IMR-90 (cell line): Measurements from ENCODE around the gene ATXN7L2.
A peak's percentile ranks its signal among the peaks of the same experiment; 100 is the strongest.

Source experiments
- CEBPB ChIP-seq: IDR thresholded peaks from 2 replicates; pipeline ENCODE4 v1.6.1; 2012; ENCODE audit warnings: low read depth, low read length, improper control_type of control experiment
- CHD1 ChIP-seq: IDR thresholded peaks from 2 replicates; pipeline ENCODE4 v1.6.1; 2012; ENCODE audit warnings: low read depth, low read length, improper control_type of control experiment
- CTCF ChIP-seq: conservative IDR thresholded peaks from 2 replicates; pipeline ENCODE4 v1.5.1; 2012; ENCODE audit warnings: mild to moderate bottlenecking, low read depth, low read length, improper control_type of control experiment
- FOS ChIP-seq: fragments of 150-350 bp; IDR thresholded peaks from 2 replicates; pipeline ENCODE4 v1.6.1; 2016; ENCODE audit warnings: low read depth, low read length
- MXI1 ChIP-seq: IDR thresholded peaks from 2 replicates; pipeline ENCODE4 v1.6.1; 2012; ENCODE audit warnings: low read depth, mild to moderate bottlenecking, low read length, moderate library complexity, borderline replicate concordance
- POLR2A ChIP-seq: IDR thresholded peaks from 2 replicates; pipeline ENCODE4 v1.6.1; 2012; ENCODE audit warnings: mild to moderate bottlenecking, low read depth, low read length
- RAD21 ChIP-seq: IDR thresholded peaks from 2 replicates; pipeline ENCODE4 v1.6.1; 2012; ENCODE audit warnings: low read length, improper control_type of control experiment
- RFX5 ChIP-seq: IDR thresholded peaks from 2 replicates; pipeline ENCODE4 v1.8.0; 2012; ENCODE audit warnings: low read depth, mild to moderate bottlenecking, low read length, moderate library complexity

GRCh38 chr1:109535481-109535880 lies 51.8 kb downstream of the ATXN7L2 start:
- TF ChIP-seq CTCF: no peak
- TF ChIP-seq CEBPB: 0 out of 2 replicates have a peak, but pooled peaks have one; percentile 2
- no peak for TF ChIP-seq POLR2A
- TF ChIP-seq MXI1: no peak
- no peak for TF ChIP-seq CHD1
- TF ChIP-seq RAD21: no peak
- TF ChIP-seq RFX5: no peak
- TF ChIP-seq FOS: no peak
